GM18870 (cell line): ENCODE data around the gene PGAP6.
"Not testable (repeated sequence)": the region's sequence is repeated elsewhere in the genome, so short reads cannot be mapped to it uniquely, and the experiment has no call there.

Source experiments
- ATAC-seq: cut with Tn5 transposase; IDR thresholded peaks from one replicate; pipeline ENCODE4 v1.9.1; 2021; ENCODE audit warnings: moderate library complexity; ENCODE audit not compliant: unreplicated experiment

Gene PGAP6

DNA sequence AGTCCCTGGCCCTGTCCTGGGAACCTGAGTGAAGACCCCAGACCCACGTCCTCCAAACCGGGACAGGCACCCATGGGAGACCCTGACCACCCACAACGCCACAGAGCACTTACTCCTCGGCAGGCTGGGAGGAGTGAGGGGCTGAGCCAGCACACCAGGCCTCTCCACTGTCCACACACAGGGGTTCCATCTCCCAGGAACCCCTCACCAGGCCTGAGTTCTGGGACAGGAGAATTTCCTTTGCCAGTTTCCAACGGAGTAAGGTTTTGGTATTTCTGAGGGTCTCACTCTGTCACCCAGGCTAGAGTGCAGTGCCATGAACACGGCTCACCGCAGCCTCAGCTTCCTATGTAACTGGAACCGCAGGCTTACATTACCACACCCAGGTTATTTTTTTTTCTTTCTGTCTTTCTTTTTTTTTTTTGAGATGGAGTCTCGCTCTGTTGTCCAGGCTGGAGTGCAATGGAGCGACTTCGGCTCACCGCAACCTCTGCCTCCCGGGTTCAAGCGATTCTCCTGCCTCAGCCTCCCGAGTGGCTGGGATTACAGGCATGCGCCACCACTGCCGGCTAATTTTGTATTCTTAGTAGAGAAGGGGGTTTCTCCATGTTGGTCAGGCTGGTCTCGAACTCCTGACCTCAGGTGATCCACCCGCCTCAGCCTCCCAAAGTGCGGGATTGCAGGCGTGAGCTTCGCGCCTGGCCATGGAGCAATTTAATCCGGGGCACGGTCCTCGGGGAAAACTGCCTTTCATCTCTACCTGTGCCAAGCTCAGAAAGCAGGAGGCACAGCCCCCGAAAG lies 1.6 kb downstream of the PGAP6 start:
- no peak for ATAC-seq

DNA sequence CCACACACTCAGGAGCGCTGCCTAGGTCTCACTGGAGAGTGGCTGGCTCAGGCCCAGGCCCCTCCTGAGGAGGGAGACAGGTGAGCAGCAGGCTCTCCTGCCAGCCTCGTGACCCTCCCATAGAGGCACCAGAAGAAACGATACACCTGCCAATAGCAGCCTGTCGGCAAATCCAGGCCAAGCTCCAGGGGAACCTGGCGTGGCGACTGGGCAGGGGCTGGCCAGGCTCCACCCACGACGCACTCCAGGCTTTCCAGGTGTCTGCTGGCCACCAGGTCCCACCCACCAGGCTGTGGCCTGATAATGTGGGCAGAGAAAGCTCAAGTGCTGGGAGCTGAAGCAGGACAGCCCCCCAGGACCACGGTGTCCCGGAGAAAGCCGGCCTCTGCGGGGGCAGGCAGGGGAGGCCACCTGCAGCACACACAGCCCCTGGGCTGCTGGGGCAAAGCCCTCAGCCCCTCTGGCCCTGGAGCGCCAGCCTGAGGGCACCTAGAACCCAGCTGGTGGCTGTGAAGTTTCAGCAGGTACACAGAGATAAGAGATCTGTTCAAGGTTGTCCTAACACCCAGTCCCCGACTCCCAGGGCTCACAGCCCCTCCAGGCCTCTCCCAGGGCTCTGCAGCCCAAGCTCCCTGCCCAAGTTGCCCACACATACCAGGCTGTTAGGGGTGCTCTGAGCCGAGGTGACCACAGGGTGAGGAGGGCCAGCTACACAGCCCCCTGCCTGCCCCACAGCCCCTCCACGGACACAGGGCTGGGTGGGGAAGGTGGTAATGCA lies 2.4 kb downstream of the PGAP6 start:
- ATAC-seq, result no peak

DNA sequence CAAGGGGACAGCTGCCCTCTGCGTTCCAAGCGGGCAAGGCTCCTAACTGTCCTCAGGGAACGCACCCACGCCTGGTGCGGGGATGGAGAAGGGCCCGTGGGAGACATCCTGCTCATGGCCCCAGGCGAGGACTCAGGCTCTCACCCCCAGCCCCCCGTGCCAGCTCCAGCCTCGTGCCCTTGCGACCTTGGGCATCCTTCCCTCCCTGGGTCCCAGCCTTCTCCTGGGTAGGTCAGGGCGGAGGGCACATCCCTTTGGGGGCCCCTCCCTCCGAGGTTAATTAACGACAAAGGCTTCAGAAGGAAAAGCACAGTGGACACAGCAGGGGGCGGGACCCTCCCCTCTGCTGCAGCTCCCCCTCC lies 3.0 kb downstream of the PGAP6 start:
- no peak for ATAC-seq

DNA sequence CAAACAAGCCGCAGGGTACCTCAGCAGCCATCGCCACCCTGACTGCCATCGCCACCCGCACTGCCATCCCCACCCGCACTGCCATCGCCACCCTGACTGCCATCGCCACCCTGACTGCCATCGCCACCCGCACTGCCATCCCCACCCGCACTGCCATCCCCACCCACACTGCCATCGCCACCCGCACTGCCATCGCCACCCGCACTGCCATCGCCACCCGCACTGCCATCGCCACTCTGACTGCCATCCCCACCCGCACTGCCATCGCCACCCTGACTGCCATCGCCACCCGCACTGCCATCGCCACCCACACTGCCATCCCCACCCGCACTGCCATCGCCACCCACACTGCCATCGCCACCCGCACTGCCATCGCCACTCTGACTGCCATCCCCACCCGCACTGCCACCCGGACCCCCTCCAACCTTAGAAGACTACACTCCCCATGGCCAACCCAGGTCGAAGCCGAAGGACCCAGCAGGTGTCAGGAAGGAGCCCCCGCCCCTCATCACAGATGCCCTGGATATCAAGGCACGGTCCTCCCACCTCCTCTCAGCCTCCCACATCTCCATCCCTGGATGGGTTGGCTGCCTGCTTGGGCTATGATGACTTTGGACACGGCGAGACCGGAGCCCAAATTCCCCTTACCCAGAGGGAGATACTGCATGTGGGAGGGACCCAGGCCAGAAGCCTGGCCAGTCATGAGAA lies 3.5 kb downstream of the PGAP6 start:
- ATAC-seq, result not testable (repeated sequence)

DNA sequence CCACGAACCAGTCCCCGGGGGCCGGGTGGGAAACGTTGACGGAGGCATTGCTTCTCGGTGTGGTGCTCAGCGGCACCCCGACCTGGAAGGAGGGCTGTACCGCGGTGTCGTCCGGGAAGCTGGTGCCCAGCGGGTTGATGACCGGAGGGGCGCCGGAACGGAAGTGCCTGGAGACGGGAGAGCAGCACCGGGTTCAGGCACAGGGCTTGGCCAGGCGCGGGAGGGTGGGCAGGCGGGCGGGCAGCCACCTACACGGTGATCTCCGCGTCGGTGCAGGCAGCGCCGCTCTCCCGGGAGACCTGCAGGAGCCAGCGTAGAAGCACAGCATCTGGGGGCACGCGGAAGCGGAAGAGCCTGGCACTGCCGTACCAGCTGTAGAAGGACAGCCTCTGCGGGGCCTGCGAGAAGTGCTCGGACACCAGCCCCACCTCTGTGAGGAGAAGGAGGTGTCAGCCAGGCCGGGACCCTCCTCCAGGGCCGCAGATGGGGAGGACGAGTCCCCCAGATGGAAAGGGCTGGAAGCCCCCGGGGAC lies 4.3 kb downstream of the PGAP6 start:
- no peak for ATAC-seq

DNA sequence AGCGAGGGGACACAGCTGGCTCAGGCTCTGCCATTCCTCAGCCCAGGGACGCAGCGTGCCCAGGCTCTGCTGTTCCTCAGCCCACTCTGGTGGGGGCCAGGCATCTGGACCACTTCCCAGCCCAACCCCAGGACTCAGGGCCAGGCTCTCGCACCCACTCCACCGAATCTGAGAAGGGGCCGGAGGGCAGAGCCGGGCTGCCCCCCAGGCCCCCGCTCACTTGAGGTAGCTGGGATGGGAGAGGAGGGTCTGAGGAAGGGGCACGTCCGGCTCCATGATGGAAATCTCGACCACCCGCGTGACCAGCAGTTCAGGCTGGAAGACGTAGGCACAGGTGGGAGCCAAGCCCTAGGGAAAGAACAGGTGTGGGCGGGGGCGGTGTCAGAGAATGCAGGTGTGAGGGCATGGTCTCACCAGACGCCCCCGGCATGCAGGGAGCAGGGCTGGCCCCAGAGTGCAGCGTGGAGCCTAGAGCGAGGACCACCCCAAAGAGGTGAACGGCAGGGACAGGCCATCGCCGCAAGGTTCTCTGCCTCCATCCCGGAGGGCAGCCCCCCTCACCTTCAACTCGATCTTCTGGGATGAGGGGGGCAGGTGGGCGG lies 4.9 kb downstream of the PGAP6 start:
- ATAC-seq, result no peak

DNA sequence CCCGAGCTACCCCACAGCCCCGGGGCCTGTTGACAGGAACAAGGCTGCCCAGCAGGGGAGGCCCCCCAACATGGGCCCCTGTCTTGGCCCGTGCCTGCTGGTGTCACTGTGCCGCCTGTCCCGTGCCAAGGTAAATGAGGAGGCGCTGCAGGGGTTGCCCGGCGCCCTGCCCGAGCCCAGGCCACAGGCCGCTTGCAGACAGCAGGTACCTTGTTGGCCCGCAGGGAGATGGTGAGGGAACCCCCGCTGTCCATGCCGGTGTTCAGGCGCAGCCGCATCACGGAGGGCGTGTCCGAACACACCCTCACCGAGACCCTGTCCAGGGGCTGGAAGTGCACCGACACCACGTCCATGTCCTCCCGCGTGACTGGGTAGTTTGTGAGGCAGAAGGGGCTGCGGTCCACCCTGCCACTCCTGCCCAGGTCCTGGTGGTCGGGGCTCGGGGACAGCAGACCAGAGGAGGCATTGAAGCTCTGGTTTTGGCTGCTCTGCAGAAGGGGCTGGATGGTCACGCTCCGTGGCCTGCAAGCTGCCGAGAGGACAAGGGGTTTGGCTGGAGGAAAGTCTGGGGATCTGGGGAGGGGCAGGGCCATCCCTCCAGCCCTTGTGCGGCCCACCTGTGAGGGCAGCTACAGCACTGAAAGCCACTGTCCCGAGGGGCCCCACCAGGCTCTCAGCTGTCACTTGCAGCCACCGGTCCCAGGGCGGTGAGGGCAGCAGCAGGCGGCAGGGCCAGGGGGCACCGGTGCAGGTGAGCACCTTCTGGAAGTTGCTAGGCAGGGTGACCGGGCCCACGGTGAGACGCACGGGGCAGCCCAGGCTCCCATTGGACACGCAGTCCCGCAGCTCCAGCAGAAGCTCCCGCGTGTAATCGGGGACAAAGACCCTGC lies 5.6 kb downstream of the PGAP6 start:
- ATAC-seq, result no peak

DNA sequence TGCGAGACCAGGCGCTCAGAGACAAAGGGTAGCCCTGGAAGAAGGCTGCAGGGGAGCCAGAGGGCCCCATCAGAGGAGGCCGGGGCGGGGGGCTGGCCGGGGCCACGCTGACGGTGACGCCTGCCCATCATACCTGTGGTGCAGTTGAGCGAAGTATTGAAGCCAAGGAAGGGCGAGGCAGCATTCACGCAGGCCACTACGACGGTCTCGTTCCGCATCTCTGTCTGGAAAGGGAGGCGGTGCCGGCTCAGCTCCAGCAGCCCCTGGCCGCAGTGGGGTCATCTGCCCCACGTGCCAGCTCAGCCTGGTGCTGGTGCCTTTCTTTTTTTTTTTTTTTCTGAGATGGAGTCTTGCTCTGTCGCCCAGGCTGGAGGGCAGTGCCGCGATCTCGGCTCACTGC lies 6.6 kb downstream of the PGAP6 start:
- no peak for ATAC-seq

DNA sequence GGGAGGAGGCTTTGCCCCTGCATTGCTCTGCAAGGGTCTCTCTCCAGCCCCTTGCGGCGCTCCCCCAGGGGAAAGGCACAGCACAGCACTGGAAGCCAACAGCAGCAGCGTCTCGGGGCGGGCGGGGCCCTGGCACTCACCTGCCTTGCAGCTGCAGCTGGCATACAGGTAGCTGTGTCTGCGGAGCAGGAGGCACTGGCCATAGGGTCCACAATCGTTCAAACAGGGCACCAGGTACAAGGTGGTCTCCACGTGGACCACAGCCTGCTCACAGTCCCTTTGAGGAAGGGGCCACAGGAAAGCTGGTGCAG lies 7.2 kb downstream of the PGAP6 start:
- ATAC-seq, result no peak

DNA sequence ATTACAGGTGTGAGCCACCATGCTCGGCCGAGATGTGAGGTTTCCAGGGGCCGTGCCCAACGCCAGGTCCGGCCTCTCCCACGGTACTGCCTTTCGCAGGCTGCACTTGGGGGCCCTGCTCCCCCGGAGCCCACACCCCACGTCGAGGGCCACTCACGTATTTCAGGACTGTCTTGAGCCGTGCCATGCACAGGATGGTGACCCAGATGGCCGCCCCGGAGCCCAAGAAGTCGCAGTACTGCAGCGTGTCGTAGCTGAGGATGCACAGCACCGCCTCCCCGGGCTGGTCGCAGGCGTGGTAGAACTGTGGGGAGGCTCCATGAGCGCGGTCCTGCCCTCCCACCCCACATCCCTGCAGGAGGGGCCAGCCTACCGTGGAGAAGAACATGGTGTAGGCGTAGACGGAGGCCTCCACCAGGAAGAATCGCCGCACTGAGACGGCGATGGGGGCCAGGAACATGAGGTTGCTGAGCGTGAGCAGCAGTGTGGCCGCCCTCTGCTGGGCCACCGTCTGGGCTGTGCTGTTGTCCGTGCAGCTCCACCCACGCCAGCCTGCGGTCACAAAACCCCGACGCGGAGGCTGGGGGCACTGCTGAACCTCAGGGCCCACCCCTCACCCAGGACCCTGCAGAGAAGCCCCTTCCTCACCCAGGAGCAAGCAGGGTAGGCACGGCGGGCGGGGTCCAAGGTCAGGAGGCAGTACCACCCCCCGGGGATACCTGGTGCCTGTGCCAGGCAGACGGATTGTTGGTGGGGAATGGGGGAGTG lies 7.7 kb downstream of the PGAP6 start:
- ATAC-seq, result no peak

DNA sequence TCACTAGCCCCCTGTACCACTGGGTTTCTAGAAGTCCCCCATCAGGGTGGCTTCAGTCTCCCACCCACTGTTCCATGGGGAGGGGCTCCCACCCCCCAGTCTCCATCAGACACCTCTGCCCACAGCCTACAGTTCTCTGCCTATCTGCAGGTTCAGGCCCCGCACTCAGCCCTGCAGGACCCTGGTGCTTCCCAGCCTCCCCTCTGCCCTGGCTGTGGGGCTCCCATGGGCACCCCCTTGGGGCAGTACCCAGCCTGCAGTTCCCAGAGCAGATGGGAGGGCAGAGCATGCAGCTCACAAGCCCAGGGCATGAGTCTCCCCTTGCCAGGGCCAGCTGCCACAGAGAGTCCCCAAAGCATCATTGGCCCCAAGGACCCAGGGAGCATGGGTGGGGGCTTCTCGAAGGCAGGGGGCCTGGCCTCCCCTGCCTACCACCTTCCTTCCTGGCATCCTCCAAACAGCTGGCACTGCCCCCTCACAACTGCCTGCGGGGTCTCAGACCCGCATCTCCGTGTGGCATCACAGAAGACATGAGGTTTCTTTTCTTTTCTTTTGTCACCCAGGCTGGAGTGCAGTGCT lies 8.7 kb downstream of the PGAP6 start:
- ATAC-seq, result no peak

DNA sequence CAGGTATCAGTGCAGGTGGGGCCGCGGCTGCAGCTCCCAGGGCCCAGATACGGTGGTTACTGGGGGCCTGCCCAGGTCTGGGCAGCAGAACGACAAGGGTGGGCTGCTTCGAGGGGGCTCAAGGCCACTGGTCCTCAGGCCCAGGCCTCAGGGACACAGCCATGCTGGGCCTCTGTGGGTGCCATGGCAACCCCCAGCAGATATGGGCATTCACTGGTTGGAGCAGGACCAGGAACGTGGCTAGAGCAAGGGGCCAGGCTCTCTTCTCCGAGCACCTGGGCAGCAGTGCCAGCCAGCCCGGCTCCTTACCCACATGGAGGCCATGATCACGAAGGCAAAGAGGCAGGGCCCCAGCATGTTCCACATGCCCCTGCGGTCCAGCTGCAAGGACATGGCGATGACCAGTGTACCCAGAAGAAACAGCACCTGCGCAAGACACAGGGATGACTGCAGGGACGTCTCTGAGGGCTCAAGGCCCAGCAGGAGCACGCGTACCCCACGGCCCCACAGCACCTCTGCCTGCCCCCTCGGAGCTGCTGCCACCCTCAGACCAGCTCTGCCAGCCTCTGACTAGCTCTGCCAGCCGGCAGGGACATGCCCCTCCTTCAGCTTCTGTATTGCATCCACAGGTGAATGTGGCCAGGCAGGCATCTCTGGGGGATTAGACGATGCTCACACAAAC lies 9.3 kb downstream of the PGAP6 start:
- no peak for ATAC-seq

DNA sequence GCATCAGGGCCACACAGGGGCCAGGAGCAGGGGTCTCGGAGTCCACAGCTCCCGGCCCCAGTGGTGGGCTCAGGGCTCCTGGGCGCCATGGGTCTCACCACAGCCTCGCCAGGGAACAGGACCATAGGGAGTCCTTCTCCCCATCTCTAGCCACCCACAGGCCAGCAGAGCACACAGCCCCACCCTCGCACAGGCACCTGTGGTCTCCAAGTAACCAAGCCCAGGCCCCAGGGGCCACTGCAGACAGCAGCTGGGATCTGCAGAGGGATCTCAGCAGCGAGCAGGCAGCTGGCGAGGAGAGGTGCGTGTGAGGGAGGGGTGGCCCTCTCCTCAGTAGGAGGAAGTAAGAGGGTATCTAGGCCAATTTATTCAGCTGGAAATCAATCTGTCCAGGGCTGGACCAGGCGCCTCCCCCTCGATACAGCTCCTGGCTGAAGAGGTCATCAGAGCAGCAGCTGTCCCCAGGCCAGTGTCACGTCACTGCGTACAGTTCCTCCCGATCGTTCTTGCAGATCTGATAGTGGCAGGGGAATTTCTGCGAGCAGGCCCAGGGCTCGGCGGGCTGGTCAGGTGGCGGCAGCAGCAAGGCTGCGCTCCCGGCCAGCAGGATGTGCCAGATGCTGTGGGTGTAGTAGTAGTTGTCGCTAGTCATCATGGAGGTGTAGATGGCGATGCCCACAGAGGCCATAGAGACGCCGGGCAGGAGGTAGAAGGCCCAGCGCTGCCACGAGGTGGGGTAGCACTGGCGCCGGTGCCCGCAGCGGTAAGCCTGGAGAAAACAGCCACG lies 10.1 kb downstream of the PGAP6 start:
- ATAC-seq, result no peak

DNA sequence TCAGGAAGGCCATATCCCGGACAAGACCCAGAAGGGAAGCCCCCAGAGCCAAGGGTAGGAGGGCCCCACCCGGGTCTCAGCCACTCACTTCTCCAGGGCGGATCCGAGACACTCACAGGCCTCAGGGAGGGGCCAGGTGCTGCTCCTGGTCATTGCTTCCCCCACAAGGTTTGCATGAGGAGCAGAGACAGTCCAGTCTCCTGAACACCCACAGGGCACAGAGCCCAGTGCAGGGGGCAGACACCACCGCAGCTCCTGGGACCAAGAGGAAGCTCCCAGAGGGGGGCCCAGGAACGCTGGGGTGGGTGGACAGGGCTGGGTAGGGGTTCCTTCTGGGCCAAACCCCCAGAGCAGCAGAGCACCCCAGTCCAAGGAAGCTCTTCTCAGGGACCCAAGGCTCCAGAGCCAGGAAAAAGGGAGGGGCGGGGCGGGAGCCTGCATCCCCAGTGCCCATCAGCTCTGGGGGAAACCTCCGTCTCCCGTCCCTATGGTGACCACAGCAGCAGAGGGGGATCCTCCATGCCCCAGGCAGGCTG lies 10.7 kb downstream of the PGAP6 start:
- ATAC-seq, result no peak

DNA sequence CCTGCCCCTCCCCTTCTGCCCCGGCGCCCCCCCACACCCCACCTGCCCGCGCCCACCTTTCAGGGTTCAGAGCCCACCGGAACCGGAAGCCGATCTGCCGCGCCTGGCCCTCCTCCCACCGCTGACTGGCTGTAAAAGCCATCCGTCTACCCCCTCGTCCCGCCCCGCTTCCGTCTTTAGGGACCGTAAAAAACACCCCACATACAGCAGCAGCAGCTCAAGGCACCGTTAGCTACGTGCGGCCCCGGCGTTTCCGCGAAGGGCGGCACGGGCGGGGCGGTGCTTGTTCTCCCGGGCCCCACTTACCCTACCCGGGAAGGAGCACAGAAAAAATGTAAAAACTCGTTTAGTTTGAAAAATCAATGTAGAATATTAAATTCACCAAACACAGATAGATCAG lies 11.3 kb downstream of the PGAP6 start, which contains the start of gene MRPL28:
Gene MRPL28 (minus strand): TSS at position 96 of the 400 bp plus-strand sequence. CDS start 320 bp downstream, outside the sequence.
- peak; percentile 63 for ATAC-seq

DNA sequence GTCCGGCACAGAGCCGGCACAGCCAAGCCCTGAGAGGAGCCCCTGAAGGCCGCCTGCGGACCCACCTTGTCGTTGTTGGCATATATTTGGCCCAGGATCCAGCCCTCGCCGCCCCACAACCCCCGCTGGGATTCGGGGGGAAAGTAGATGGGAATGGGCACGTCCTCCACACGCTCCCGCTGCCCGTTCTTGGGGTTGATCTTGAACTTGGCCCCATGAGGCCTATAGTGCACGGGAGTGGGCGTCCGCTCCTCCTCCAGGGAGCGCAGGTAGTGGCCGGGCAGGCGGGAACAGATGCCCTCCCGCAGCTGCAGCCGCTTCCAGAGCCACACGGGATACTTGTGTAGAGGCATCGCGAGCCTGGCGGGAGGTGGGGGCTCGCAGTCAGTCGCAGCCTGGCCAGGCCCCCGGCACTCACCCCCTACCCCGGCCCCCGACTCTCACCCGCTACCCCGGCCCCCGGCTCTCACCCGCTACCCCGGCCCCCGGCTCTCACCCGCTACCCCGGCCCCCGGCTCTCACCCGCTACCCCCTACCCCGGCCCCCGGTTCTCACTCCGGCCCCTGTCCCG lies 11.8 kb downstream of the PGAP6 start:
- ATAC-seq, result no peak

DNA sequence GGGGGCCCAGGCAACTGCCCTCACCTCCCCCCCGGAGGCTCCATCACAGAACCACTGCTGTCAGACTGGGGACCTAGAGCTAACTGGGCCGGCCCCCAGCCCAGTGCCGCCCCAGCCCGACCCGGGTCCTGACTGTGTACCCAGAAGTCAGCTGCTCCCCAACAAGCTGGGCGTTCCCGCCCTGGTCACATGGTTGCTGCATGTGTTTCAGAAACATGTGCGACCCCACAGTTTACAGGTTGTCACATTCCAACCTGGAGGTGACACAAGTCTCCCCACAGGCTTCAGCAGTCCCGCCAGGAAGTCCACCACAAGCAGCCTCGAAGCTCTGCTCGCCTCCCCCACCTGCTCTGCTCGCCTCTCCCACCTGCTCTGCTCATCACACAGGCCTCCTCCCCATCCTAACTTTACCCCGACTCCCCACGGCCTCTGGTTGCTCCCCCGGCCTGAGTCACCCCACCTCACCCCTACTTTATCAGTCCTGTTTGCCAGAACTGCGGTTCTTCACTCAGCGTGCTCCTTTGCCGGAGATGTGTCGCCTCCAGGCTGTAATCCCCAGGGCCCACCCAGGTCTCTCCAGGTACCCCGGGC lies 12.4 kb downstream of the PGAP6 start:
- ATAC-seq, result no peak
